Spleen (tissue), 11 donors: ENCODE data around the gene LATS1. TPM values are rescaled to one million over a fixed set of nuclear protein-coding genes. Genes with fewer than 3 reads are reported as not detected.
A peak's percentile ranks its signal among the peaks of the same experiment; 100 is the strongest.
"Not testable (repeated sequence)": the region's sequence is repeated elsewhere in the genome, so short reads cannot be mapped to it uniquely, and the experiment has no call there.

Experiments
- DNase-seq: peaks from one replicate; pipeline ENCODE4 v3.0.0-alpha.2; 2020
- H3K27ac ChIP-seq, 8 donors: fragments of 200-600 bp; sonication (generic) in 7 of 8; 1 replicate in 4 of 8; 2 replicates in 4 of 8; pipeline versions ENCODE4 v1.5.0 to v1.8.0; 2016 to 2021; ENCODE audit warnings: inconsistent platforms in 4 of 8, mild to moderate bottlenecking in 4 of 8, moderate library complexity in 1 of 8
- H3K27me3 ChIP-seq, 7 donors: fragments of 200-600 bp; sonication (generic) in 6 of 7; replicated peaks in 1 of 7; 1 replicate in 4 of 7; 2 replicates in 3 of 7; pipeline versions ENCODE4 v1.5.0 to v1.8.0; 2016 to 2021; ENCODE audit warnings: inconsistent platforms in 3 of 7, mild to moderate bottlenecking in 1 of 7
- H3K36me3 ChIP-seq, 6 donors: fragments of 200-600 bp; sonication (generic) in 5 of 6; 1 replicate in 4 of 6; 2 replicates in 2 of 6; pipeline versions ENCODE4 v1.5.0 to v1.8.0; 2016 to 2021; ENCODE audit warnings: inconsistent platforms in 2 of 6
- H3K4me1 ChIP-seq, 6 donors: fragments of 200-600 bp; sonication (generic) in 5 of 6; 1 replicate in 3 of 6; 2 replicates in 3 of 6; pipeline versions ENCODE4 v1.5.0 to v1.8.0; 2016 to 2021; ENCODE audit warnings: inconsistent platforms in 3 of 6
- H3K4me3 ChIP-seq, 8 donors: fragments of 200-600 bp; sonication (generic) in 7 of 8; 1 replicate in 4 of 8; 2 replicates in 4 of 8; pipeline versions ENCODE4 v1.5.0 to v1.8.0; 2016 to 2021; ENCODE audit warnings: inconsistent platforms in 4 of 8, mild to moderate bottlenecking in 4 of 8, moderate library complexity in 2 of 8
- H3K9me3 ChIP-seq, 8 donors: fragments of 200-600 bp; sonication (generic) in 7 of 8; 1 replicate in 4 of 8; 2 replicates in 4 of 8; pipeline versions ENCODE4 v1.5.0 to v1.8.0; 2016 to 2021; ENCODE audit warnings: inconsistent platforms in 4 of 8
- POLR2A ChIP-seq, 3 donors: fragments of 450-650 bp; IDR thresholded peaks; one replicate each; pipeline ENCODE4 v1.5.1; 2017; ENCODE audit warnings: antibody characterized with exemption in 3 of 3, mild to moderate bottlenecking in 1 of 3
- POLR2AphosphoS5 ChIP-seq, 3 donors: sonication (generic); formaldehyde crosslinking; IDR thresholded peaks; one replicate each; pipeline ENCODE4 v1.5.1; 2017; ENCODE audit warnings: antibody characterized with exemption in 3 of 3
- WGBS, 5 donors: extraction: QIAGEN DNeasy Blood & Tissue Kit in 3 of 5; methylation state at CpG; one replicate each; pipeline versions ENCODE4 v1.1.5 to v1.1.7; 2013 to 2018; 5-methylcytosine and 5-hydroxymethylcytosine counted together
- intact Hi-C: fragments of 100-400 bp; cut with DNase I; formaldehyde crosslinking; loops from one replicate; pipeline ENCODE4 v1.15.0; 2023; ENCODE audit warnings: low total_unique reads
- polyA plus RNA-seq, 3 donors: library from polyadenylated mRNA; stranded (reverse); fragments of 200-250 nt; gene quantifications; one replicate each; pipeline ENCODE4 v1.2.1, GENCODE V29; 2013
- total RNA-seq, 7 donors: library from RNA; depleted of rRNA in 3 of 7; stranded (reverse); fragments of >200 nt in 3 of 7; fragmentation: NEBNext Ultra II Directional in 4 of 7; extraction: Animal tissue kit (Norgen Biotek cat#: 25700) in 4 of 7; gene quantifications; one replicate each; pipeline versions ENCODE4 v1.1.0 to v1.2.1, GENCODE V29; 2016 to 2021
- TF ChIP-seq, protein P1 (sequence below), 11 experiments: fragments of 200-600 bp in 7 of 11; fragments of 450-650 bp in 4 of 11; sonication (generic) in 4 of 11; IDR thresholded peaks in 8 of 11; conservative IDR thresholded peaks in 3 of 11; 1 replicate in 7 of 11; 2 replicates in 4 of 11; pipeline versions ENCODE4 v1.4.0 to v1.8.0; 2016 to 2021; ENCODE audit warnings: antibody characterized with exemption in 11 of 11, inconsistent platforms in 4 of 11, mild to moderate bottlenecking in 1 of 11
- donor health status: healthy with polysubstance abuse.
- donor health status: DM: no; HTN: no; CAD: no; lungs with moderate emphysema.
- donor health status: DM: no; HTN: no; CAD: no.
- donor health status: Bipolar disorder and iron deficiency.
- donor health status: healthy.
- donor health status: DM: no; HTN: no; CAD: no.
- donor health status: DM: yes; HTN: yes; CAD: no.

Gene LATS1
- total and polyA plus RNA-seq, 10 donors: 5.0 to 40.9 (median 33.5) TPM

DNA sequence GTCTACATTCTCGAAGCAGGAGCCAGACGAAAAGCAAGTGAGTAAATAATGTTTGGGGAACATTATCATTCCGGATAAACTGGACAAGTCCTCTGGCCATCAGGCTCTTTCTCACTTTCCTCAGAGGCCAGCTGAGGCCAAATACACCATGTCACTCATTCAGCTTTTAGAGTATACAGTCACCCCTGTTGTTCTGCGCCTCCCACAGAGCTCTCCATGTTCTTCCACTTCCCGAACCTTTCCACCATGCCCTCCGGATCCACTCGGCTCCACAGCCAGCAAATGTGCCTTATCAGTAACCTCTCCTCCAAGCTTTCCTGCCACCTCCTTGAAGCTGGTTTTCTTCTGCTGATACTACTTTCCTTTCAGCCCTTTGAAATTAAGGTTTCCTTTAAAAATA lies 31.7 kb downstream of the LATS1 start:
- peaks cover 0 to 99% (median 39%) of the 10 kb centered on the region in 6 donors for H3K36me3 ChIP-seq
- no peak overlapping the region for H3K27ac ChIP-seq
- no peaks in the 10 kb centered on the region for H3K9me3 ChIP-seq
- H3K4me1 ChIP-seq: no peaks in the 10 kb centered on the region
- H3K4me3 ChIP-seq: no peak overlapping the region
- no peak for DNase-seq
- TF ChIP-seq POLR2AphosphoS5 (IDR thresholded peaks at IDR 0.05): no peak
- TF ChIP-seq, protein P1, sequence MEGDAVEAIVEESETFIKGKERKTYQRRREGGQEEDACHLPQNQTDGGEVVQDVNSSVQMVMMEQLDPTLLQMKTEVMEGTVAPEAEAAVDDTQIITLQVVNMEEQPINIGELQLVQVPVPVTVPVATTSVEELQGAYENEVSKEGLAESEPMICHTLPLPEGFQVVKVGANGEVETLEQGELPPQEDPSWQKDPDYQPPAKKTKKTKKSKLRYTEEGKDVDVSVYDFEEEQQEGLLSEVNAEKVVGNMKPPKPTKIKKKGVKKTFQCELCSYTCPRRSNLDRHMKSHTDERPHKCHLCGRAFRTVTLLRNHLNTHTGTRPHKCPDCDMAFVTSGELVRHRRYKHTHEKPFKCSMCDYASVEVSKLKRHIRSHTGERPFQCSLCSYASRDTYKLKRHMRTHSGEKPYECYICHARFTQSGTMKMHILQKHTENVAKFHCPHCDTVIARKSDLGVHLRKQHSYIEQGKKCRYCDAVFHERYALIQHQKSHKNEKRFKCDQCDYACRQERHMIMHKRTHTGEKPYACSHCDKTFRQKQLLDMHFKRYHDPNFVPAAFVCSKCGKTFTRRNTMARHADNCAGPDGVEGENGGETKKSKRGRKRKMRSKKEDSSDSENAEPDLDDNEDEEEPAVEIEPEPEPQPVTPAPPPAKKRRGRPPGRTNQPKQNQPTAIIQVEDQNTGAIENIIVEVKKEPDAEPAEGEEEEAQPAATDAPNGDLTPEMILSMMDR (IDR thresholded peaks at IDR 0.05 in 8 of 11, conservative IDR thresholded peaks at IDR 0.05 in 3 of 11): no peak
- intact Hi-C loops: no loop called here
- H3K27me3 ChIP-seq: no peaks in the 10 kb centered on the region
- 89 to 94% (median 91%) methylated on average over 7 of the region's 7 CpGs for WGBS, 5 donors

- H3K27ac ChIP-seq: no peak overlapping the region
- intact Hi-C loops: no loop called here
- no peak overlapping the region for H3K4me3 ChIP-seq
- peak in 1 of 3 donors; percentile 0 for TF ChIP-seq POLR2A (IDR thresholded peaks at IDR 0.05)
- TF ChIP-seq, protein P1 (IDR thresholded peaks at IDR 0.05 in 8 of 11, conservative IDR thresholded peaks at IDR 0.05 in 3 of 11): no peak
- peaks cover 0 to 92% (median 30%) of the 10 kb centered on the region in 6 donors for H3K36me3 ChIP-seq
- no peaks in the 10 kb centered on the region for H3K4me1 ChIP-seq
- H3K9me3 ChIP-seq: no peaks in the 10 kb centered on the region
- WGBS, 5 donors: 84 to 96% (median 94%) methylated on average over 4 of the region's 4 CpGs
- DNase-seq: no peak
- no peaks in the 10 kb centered on the region for H3K27me3 ChIP-seq
Observed at GRCh38 chr6:149683256-149683859, 34.5 kb downstream of the LATS1 start.

DNA sequence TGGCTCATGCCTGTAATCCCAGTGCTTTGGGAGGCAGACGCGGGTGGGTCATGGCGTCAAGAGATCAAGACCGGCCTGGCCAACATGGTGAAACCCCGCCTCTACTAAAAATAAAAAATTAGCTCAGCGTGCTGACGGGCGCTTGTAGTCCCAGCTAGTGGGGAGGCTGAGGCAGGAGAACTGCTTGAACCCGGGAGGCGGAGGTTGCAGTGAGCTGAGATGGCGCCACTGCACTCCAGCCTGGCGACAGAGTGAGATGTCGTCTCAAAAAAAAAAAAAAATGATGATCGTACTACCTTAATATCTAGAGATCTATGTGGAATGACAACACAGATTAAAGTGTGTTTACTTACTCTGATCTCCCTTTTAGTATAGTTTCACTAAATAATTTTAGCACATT lies 36.1 kb downstream of the LATS1 start:
- H3K36me3 ChIP-seq: peaks cover 0 to 91% (median 31%) of the 10 kb centered on the region in 6 donors
- not testable (repeated sequence) for DNase-seq

GRCh38 chr6:149681209-149681608 lies 36.7 kb downstream of the LATS1 start:
- Histone ChIP-seq H3K27me3 (no peaks in the 10 kb centered on the region), H3K4me1 (no peaks in the 10 kb centered on the region), H3K4me3 (no peak overlapping the region), H3K36me3 (peaks cover 0 to 92% (median 36%) of the 10 kb centered on the region in 6 donors), H3K27ac (no peak overlapping the region), H3K9me3 (no peaks in the 10 kb centered on the region)
- intact Hi-C loops: no loop called here
- no peak for DNase-seq
- no peak for TF ChIP-seq POLR2A (IDR thresholded peaks at IDR 0.05)
- TF ChIP-seq POLR2AphosphoS5 (IDR thresholded peaks at IDR 0.05): no peak
- TF ChIP-seq, protein P1 (IDR thresholded peaks at IDR 0.05 in 8 of 11, conservative IDR thresholded peaks at IDR 0.05 in 3 of 11): no peak

More for the DNA sequence above, 36.1 kb downstream of the LATS1 start:
- H3K27ac ChIP-seq, H3K4me1 ChIP-seq, intact Hi-C loops, H3K4me3 ChIP-seq, H3K9me3 ChIP-seq, H3K27me3 ChIP-seq: not testable (repeated sequence)
- WGBS, 5 donors: 92 to 98% (median 96%) methylated on average over 14 of the region's 14 CpGs

- Histone ChIP-seq H3K27me3 (no peaks in the 10 kb centered on the region), H3K9me3 (no peaks in the 10 kb centered on the region), H3K36me3 (peaks cover 3 to 92% (median 41%) of the 10 kb centered on the region in 6 donors), H3K27ac (no peak overlapping the region), H3K4me3 (no peak overlapping the region), H3K4me1 (no peaks in the 10 kb centered on the region)
- 41 to 79% (median 55%) methylated on average over 1 of the region's 1 CpG for WGBS, 5 donors
- TF ChIP-seq, protein P1 (IDR thresholded peaks at IDR 0.05 in 8 of 11, conservative IDR thresholded peaks at IDR 0.05 in 3 of 11): no peak
- no peak for TF ChIP-seq POLR2AphosphoS5 (IDR thresholded peaks at IDR 0.05)
- no peak for TF ChIP-seq POLR2A (IDR thresholded peaks at IDR 0.05)
- DNase-seq: no peak
- intact Hi-C loops: no loop called here
Observed at GRCh38 chr6:149680503-149680902, 37.4 kb downstream of the LATS1 start.

- H3K27ac ChIP-seq, H3K9me3 ChIP-seq, intact Hi-C loops, DNase-seq, H3K4me3 ChIP-seq, H3K4me1 ChIP-seq, H3K27me3 ChIP-seq: not testable (repeated sequence)
- peaks cover 4 to 100% (median 77%) of the 10 kb centered on the region in 6 donors for H3K36me3 ChIP-seq
Observed at GRCh38 chr6:149672265-149672664, 45.6 kb downstream of the LATS1 start.
